HS-27A (cell line): Measurements from ENCODE around the gene ROR1.

Source experiments
- DNase-seq: peaks from one replicate; pipeline ENCODE4 v3.0.0-alpha.2; 2012; ENCODE audit warnings: low read depth, missing footprints

ROR1 gene

DNA sequence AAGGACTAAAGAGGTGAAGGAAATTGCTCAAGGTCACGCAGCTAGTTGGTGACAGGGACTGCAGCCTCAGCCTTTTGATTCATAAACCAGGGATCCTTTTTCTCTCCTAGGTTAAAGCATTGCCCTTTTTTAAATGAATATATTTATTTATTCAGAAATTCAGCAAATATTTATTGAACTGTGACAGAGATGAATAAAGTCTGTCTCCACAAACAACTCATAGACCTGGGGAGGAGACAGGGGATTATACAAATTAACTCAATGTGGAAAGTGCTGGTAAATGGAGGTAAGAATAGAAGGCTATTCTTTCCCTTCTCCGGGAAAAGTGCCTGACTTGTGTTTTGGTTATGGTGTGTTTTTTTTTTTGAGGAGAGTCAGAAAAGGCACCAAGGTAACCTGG lies 110.7 kb downstream of the ROR1 start:
- no peak for DNase-seq

GRCh38 chr1:63885899-63886298 lies 112.1 kb downstream of the ROR1 start:
- DNase-seq = no peak

- DNase-seq = no peak
These were observed 112.5 kb downstream of the ROR1 start for GRCh38 chr1:63886340-63886739.

GRCh38 chr1:63887809-63888208 lies 114.0 kb downstream of the ROR1 start:
- no peak for DNase-seq

DNA sequence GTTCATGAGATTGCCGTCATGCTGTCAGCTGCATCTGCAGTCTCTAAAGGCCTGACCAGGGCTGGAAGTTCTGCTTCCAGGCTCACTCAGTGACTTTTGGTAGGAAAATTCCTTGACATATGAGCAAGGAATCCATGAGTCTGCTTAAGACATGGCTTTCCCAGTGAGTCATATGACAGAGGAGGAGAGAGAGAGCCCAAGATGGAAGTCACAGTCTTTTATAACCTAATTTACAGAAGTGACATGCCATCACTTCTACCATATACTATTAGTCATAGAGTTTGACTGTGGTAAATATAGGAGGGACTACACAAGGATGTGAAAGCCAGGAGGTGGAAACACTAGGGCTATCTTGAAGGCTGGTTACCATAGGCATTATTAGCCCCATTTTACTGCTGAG lies 115.2 kb downstream of the ROR1 start:
- DNase-seq = no peak

- DNase-seq = no peak
These were observed 116.7 kb downstream of the ROR1 start for GRCh38 chr1:63890468-63890867.

DNA sequence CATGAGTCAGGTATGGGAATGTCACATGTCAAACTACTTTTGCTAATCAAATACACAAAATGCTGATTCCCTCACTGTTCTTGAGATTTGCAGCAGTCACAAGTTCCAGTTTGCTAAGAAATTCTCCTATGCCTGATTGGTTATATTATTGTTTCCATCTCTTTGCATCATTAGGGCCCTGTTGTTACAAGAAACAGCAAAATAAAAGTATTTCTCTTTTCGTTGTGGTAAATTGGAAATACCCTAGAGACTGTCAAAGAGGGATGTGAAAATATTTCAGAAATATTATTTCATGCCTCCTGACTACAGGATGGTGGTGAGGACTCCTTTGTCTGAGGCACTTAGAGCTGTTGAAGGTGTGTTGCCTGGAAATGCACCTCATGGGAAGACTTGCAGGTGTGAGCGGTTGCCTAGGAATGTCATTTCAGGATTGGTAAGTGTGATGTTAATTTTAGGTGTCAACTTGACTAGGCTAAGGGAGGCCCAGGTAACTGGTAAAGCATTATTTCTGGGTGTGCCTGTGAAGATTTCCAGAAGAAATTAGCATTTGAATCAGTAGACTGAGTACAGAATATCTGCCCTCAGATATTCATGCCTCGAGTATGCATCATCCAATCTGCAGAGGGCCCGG lies 117.4 kb downstream of the ROR1 start:
- DNase-seq = no peak

DNA sequence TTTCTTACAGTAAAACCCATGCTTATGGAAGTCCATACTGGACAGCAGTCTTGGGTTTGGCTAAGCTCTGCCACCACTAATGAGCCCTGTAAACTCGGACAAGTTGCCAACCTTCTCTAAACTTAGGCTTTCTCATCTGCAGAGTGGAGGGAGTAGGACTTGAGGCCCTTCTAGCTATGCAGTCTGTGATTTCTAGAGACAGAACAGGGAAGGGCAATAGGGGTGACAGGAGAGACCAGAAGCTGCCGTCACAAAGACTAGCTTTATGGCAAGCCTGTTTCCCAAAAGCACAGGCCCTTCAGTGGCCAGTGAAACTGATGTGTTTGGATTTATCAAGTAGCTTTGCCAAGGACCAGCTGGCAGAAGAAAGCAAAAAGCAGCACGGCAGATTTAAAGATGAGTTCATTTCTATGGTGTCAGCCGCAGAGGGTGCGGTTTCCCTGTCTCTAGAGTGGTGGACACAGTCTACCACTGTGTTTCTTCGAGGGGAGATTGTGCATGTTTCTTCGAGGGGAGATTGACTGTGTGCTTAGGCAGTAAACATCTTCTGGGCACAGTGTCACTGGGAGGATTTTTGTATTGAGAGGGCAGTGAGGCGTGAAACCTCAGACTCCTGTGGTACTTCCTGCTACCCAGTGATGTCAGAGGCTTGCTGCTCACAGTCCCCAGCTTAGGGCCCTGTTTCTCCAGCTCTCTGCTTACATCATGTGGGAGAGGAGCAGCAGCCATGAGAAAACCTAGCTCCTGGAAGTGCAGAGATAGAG lies 119.0 kb downstream of the ROR1 start:
- no peak for DNase-seq

- no peak for DNase-seq
These were observed 120.2 kb downstream of the ROR1 start for GRCh38 chr1:63893976-63894375.

DNA sequence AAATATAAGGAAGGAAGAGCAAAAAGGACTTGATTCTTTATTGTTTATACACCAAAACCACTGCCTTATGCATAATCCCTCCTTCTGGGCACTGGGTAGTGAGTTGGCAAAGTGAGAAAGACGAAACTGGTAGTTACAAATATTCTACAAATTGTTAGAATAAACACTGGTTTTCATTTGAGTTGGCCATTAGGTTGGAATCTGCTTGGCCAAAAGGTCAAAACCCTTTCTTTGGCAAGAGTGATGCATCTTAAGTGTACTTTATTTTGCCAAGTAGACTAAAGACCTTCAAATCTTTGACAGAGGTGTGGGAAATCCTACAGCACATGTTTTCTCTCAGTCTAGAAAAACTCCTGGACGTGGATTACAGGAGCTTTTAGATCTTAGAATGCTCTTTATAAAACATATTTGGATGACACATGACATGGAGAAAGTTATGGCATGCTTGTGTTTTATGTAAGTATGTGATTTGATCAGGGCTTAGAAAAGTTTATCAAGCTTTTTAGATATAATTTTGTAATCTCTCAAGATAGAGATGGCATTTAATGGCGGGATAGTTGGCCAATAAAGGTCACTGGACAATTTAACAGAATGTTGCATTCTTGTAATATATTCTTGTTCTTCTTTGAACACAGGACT lies 120.9 kb downstream of the ROR1 start:
- no peak for DNase-seq

GRCh38 chr1:63896755-63897154 lies 122.9 kb downstream of the ROR1 start:
- DNase-seq = no peak

- no peak for DNase-seq
These were observed 124.8 kb downstream of the ROR1 start for GRCh38 chr1:63898428-63899196.

- DNase-seq = no peak
These were observed 127.3 kb downstream of the ROR1 start for GRCh38 chr1:63901094-63901493.

DNA sequence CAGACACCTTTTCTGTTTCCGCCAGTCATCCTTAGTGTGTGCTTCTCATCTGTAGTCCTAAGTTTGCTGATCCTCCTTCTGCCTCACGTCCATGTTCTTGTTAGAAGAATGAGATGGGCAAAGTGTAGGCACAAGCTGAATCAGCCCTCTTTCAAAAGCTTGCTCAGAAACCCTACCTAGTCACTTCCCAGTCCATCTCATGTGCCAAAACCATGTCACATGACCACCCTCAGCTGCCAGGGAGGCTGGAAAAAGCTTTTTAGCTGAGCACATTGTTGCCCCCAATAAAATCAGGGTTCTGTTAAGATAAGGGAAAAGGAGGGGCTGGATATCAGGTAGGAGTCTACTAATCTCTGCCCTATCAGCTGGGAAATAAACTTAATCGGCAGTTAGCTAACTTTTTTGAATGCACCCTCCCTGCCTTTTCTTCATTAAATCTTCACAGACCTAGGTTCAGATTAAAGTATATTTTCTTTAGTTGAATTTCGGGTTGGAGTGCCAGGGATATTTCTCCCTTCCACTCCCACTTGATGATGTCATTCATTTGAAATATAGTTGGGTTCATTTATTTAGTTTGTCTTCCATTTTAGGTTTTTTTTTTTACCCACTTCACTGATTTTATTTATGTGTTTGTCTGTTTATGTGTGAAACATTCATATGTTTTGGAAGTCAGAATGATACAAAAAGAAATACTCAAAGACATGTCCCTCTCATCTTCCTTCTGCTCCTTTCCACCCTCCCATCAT lies 129.2 kb downstream of the ROR1 start:
- DNase-seq = no peak

DNA sequence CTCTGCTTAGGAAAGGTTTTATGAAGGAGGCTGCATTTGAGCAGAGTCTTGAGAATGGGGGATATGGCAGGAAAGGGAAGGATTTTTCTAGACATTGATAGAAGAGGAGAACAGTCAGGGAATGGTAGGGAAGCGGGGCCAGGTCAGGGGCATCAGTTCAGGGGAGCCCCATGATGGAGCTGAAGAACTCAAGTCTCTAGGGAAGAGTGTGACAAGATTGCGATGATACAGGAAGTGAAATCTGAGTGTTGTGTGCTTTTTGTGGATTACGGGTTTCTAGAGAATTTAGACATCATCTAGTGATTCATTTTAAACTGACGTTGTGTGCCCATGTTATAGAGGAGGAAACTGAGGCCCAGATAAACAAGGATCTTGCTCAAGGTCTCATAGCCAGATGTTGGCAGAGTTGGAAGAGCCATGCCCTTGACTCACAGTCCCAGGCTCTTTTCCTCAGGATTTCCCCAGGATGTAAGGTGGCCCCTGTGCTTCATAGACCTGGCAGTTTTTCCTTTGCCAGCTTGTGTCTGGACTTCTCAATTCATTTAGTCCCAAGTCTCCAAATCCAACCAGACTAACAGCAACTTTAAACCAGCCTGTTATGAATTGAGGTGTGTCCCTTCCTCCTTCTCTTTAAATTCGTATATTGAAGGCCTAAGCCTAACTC lies 130.3 kb downstream of the ROR1 start:
- DNase-seq = no peak

GRCh38 chr1:63904826-63905225 lies 131.0 kb downstream of the ROR1 start:
- no peak for DNase-seq

DNA sequence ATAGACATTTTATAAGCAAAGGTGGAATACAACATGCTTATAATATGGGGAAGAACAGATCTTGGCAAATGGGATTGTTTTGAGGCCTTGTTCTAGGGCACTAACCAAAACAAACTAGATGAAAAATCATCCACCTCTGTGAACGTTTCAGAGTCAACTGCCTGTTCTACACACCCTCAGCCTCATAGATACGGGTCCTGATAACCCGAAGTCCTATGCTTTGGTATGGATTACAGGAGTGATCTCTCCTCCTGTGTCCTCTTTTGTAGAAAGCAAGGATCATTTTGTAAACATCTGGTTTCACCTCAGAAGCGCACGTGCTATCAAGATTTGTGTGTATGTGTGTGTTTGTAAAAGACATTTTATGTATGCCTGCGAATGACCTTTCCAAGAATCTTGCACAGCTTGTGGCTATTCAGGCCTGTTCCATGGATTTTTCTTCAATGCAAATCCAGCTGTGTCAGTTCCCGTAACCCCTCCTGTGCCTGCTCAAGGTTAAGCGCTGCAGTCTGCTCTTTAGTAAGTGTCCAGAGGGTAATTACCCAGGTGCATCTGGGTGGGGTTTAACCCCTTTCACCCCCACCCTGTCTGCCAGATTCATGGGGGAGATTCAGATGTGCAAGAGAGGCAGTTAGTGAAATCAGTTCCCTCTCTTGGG lies 132.4 kb downstream of the ROR1 start:
- DNase-seq = no peak

DNA sequence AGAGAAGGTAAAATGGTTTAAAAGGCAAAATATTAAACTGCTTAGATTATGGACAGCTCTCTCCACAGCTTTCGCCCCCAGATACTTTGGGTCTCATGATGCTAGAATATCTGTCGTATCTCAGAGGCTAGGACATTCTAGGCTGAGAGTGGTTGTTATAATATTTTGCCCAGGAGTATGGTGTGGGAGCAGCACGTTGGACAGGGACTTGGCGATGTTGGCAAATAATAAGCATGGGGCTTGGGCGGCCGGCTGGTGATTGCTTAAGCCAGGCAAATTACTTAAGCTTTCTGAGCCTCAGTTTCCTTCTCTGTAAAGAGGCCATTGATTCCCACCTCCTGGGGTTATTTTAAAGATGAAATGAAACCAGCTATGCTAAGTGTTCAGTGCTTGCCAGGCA lies 133.2 kb downstream of the ROR1 start:
- DNase-seq = no peak

DNA sequence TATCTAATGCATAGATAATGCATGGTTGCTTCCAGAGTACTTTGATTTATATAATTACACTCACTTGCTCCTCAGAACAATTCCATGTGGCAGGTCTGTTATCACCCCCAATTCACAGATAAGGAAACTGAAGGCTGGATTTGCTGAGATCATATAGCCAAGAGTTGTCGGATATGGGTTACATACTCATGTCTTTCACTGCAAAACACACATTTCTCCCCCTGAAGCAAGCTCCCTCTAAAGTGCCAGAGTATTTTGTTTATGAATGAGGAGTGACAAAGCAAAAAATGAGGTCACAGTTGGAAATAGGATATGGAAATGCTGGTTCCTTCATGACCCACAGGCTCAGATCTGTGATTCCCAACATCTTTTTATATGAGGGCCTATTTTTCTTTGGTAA lies 134.2 kb downstream of the ROR1 start:
- DNase-seq = no peak

- DNase-seq = no peak
These were observed 135.7 kb downstream of the ROR1 start for GRCh38 chr1:63909526-63909925.

DNA sequence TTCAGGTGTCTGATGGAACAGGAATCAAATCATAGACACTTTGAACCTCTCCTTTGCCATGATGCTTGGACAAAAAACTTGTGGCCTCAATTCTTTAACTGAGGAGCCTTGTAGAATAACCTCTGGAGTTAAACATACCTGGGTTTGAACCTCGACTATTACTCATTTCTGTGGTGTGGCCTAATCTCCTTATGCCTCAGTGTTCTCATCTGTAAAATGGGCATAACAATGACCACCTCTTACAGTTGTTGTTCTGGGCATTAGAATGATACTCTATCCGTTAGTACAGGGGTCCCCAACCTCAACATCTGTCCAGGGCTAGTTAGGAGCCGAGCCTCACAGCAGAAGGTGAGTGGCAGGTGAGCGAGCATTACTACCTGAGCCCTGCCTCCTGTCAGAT lies 137.2 kb downstream of the ROR1 start:
- DNase-seq = no peak
